Pancreas (tissue), 10 donors: Measurements from ENCODE around the gene ISCA1. TPM values are rescaled to one million over a fixed set of nuclear protein-coding genes. Genes with fewer than 3 reads are reported as not detected.

Source experiments
- ATAC-seq, 4 donors: fragments of 200-7000 bp; cut with Tn5 transposase; one replicate each; pipeline versions ENCODE4 v1.8.0 to v1.9.1; 2020; ENCODE audit warnings: mild to moderate bottlenecking in 4 of 4, moderate library complexity in 4 of 4
- DNase-seq, 6 donors: peaks; one replicate each; pipeline ENCODE4 v3.0.0-alpha.2; 2020
- FAIRE-seq: peaks from 2 replicates; lab custom pipeline; 2012; peaks lifted over from hg19 to GRCh38; lab: Jason Lieb, UNC
- H3K27ac ChIP-seq, 4 donors: fragments of 200-600 bp; sonication (generic); 1 replicate in 3 of 4; 2 replicates in 1 of 4; pipeline versions ENCODE4 v1.5.0 to v1.8.0; 2020
- H3K27me3 ChIP-seq, 4 donors: fragments of 200-600 bp; one replicate each; pipeline ENCODE4 v1.8.0; 2021
- H3K36me3 ChIP-seq, 3 donors: fragments of 200-600 bp; sonication (generic) in 1 of 3; one replicate each; pipeline versions ENCODE4 v1.5.0 to v1.8.0; 2020 to 2021
- H3K4me1 ChIP-seq, 3 donors: fragments of 200-600 bp; one replicate each; pipeline ENCODE4 v1.8.0; 2021
- H3K4me3 ChIP-seq, 4 donors: fragments of 200-600 bp; sonication (generic) in 2 of 4; one replicate each; pipeline versions ENCODE4 v1.5.0 to v1.8.0; 2020 to 2021
- H3K9me3 ChIP-seq, 4 donors: fragments of 200-600 bp; one replicate each; pipeline ENCODE4 v1.8.0; 2021
- WGBS, 2 donors: extraction: QIAGEN DNeasy Blood & Tissue Kit; methylation state at CpG; one replicate each; pipeline ENCODE4 v1.1.7; 2013; 5-methylcytosine and 5-hydroxymethylcytosine counted together
- intact Hi-C, 3 donors: fragments of 100-400 bp; cut with DNase I; formaldehyde crosslinking; loops; one replicate each; pipeline versions ENCODE4 v1.11.1 to v1.14.2; 2022
- polyA plus RNA-seq, 2 donors: library from polyadenylated mRNA; stranded (reverse); fragments of 200-250 nt; gene quantifications; one replicate each; pipeline ENCODE4 v1.2.3, GENCODE V29; 2013
- total RNA-seq, 6 donors: library from RNA; stranded (reverse); fragmentation: NEBNext Ultra II Directional in 4 of 6; extraction: Animal tissue kit (Norgen Biotek cat#: 25700) in 4 of 6; gene quantifications; one replicate each; pipeline versions ENCODE4 v1.2.1 to v1.2.4, GENCODE V29; 2021 to 2023
- TF ChIP-seq, protein P1 (sequence below), 4 donors: fragments of 200-600 bp; sonication (generic) in 3 of 4; IDR thresholded peaks; one replicate each; pipeline versions ENCODE4 v1.5.0 to v1.8.0; 2021; ENCODE audit warnings: antibody characterized with exemption in 4 of 4
- donor health status: healthy with polysubstance abuse.
- donor health status: DM: no; HTN: no; CAD: no; lungs with moderate emphysema.
- donor health status: DM: no; HTN: no; CAD: no.
- donor health status: control.
- donor health status: control.
- donor health status: Bipolar disorder and iron deficiency.
- donor health status: DM: yes; HTN: yes; CAD: no.
- donor health status: DM: no; HTN: no; CAD: no.
- donor health status: DM: no; HTN: no; CAD: no.
- donor health status: DM: yes; HTN: yes; CAD: no.

Gene ISCA1
- total and polyA plus RNA-seq, 8 donors, result 8.6 to 26.5 (median 10.9) TPM

GRCh38 chr9:86281593-86282076 lies 703 bp downstream of the ISCA1 start:
- FAIRE-seq (no peak), ATAC-seq (peak; percentile 13 to 41 (median 32)), DNase-seq (no peak)
- Histone ChIP-seq H3K36me3 (no peaks in the 10 kb centered on the region), H3K4me3 (peak overlapping the region; percentile 82 to 93 (median 91)), H3K4me1 (peaks cover 5 to 16% (median 10%) of the 10 kb centered on the region in 3 donors), H3K27me3 (no peaks in the 10 kb centered on the region), H3K27ac (peak overlapping the region; percentile 94 to 100 (median 98)), H3K9me3 (no peaks in the 10 kb centered on the region)
- TF ChIP-seq, protein P1, sequence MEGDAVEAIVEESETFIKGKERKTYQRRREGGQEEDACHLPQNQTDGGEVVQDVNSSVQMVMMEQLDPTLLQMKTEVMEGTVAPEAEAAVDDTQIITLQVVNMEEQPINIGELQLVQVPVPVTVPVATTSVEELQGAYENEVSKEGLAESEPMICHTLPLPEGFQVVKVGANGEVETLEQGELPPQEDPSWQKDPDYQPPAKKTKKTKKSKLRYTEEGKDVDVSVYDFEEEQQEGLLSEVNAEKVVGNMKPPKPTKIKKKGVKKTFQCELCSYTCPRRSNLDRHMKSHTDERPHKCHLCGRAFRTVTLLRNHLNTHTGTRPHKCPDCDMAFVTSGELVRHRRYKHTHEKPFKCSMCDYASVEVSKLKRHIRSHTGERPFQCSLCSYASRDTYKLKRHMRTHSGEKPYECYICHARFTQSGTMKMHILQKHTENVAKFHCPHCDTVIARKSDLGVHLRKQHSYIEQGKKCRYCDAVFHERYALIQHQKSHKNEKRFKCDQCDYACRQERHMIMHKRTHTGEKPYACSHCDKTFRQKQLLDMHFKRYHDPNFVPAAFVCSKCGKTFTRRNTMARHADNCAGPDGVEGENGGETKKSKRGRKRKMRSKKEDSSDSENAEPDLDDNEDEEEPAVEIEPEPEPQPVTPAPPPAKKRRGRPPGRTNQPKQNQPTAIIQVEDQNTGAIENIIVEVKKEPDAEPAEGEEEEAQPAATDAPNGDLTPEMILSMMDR (IDR thresholded peaks at IDR 0.05), result no peak
- WGBS, 2 donors, result 0% methylated on average over 31 of the region's 31 CpGs
- intact Hi-C loops, result no loop called here

GRCh38 chr9:86280580-86280979 lies 1.8 kb downstream of the ISCA1 start:
- DNase-seq (no peak), ATAC-seq (no peak), FAIRE-seq (no peak)
- Histone ChIP-seq H3K36me3 (no peaks in the 10 kb centered on the region), H3K4me3 (peak overlapping the region in 1 of 4 donors; percentile 91), H3K27ac (no peak overlapping the region), H3K4me1 (peaks cover 5 to 16% (median 10%) of the 10 kb centered on the region in 3 donors), H3K9me3 (no peaks in the 10 kb centered on the region), H3K27me3 (no peaks in the 10 kb centered on the region)
- 96 to 99% methylated on average over 7 of the region's 7 CpGs for WGBS, 2 donors
- intact Hi-C loops, result no loop called here
- TF ChIP-seq, protein P1 (IDR thresholded peaks at IDR 0.05), result no peak

DNA sequence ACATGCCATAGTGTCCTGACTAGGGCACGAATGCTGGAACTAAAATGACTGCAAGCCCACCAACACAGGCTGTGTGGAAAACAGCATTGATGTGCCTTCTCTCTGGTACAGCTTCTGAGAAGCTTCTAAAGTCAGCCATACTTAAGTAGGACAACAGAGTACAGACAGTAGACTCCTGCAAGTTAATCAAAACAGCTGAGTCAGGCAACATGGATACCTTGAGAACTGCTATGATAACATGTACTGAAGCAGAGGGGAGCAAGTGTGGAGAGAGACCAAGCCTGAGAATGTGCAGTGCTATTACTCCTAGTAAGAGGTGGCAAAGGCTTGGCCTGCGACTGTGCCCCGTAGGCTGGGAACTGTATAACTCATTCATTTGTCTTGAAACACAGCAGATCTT lies 2.5 kb downstream of the ISCA1 start:
- Histone ChIP-seq H3K27ac (no peak overlapping the region), H3K36me3 (no peaks in the 10 kb centered on the region), H3K27me3 (no peaks in the 10 kb centered on the region), H3K4me1 (peaks cover 5 to 16% (median 10%) of the 10 kb centered on the region in 3 donors), H3K9me3 (no peaks in the 10 kb centered on the region), H3K4me3 (no peak overlapping the region)
- ATAC-seq (no peak), FAIRE-seq (no peak), DNase-seq (no peak)
- 74 to 85% methylated on average over 3 of the region's 3 CpGs for WGBS, 2 donors
- TF ChIP-seq, protein P1 (IDR thresholded peaks at IDR 0.05), result no peak
- intact Hi-C loops, result no loop called here

DNA sequence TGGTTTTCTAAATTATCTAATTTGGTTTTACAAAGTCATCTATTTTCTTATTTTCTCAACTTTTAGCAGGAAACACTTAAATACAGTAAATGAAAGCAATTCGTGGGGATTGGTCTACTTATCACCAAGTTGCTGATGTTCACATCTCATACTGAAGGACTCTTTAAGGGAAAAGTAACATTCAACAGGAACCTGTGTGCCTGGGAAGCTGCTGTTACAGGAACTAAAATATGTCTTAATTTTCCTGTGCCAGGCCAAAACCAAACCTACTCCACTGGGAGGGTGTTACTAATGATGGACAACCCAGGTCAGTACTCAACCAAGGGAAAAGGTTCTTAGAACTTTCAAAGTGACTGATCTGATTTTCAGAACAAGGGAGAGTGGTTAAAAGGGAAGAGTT lies 5.3 kb downstream of the ISCA1 start:
- no peak for DNase-seq
- Histone ChIP-seq H3K9me3 (no peaks in the 10 kb centered on the region), H3K27ac (no peak overlapping the region), H3K36me3 (peaks cover 0 to 3% (median 0%) of the 10 kb centered on the region in 3 donors), H3K27me3 (no peaks in the 10 kb centered on the region), H3K4me3 (no peak overlapping the region), H3K4me1 (peaks cover 5 to 10% (median 9%) of the 10 kb centered on the region in 3 donors)
- TF ChIP-seq, protein P1 (IDR thresholded peaks at IDR 0.05), result no peak
- no peak for FAIRE-seq
- intact Hi-C loops, result no loop called here
- no peak for ATAC-seq
- WGBS, 2 donors, result 51 to 53% methylated on average over 1 of the region's 1 CpG

DNA sequence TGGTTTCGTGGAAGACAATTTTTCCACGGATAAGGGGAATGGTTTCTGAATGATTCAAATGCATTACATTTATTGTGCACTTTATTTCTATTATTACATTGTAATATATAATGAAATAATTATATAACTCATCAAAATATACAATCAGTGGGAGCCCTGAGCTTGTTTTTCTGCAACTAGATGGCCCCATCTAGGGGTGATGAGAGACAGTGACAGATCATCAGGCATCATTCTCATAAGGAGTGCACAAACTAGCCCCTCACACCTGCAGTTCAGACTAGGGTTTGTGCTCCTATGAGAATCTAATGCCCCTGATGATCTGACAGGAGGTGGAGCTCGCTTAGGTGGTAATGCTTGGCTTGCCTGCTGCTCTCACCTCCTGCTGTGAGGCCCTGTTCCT lies 6.4 kb downstream of the ISCA1 start:
- intact Hi-C loops, result no loop called here
- ATAC-seq, result no peak
- Histone ChIP-seq H3K9me3 (no peaks in the 10 kb centered on the region), H3K4me3 (no peak overlapping the region), H3K27ac (no peak overlapping the region), H3K4me1 (peaks cover 5 to 6% (median 5%) of the 10 kb centered on the region in 3 donors), H3K27me3 (no peaks in the 10 kb centered on the region), H3K36me3 (peaks cover 0 to 14% (median 0%) of the 10 kb centered on the region in 3 donors)
- TF ChIP-seq, protein P1 (IDR thresholded peaks at IDR 0.05), result no peak
- 91 to 95% methylated on average over 3 of the region's 3 CpGs for WGBS, 2 donors
- no peak for FAIRE-seq
- no peak for DNase-seq
